ENCODE measurements around the gene PRND. TPM values are rescaled to one million over a fixed set of nuclear protein-coding genes. Genes with fewer than 3 reads are reported as not detected.
A peak's percentile ranks its signal among the peaks of the same experiment; 100 is the strongest.

Gene PRND
- total RNA-seq, 5 donors from 2014 or later (not counting 1 experiment from before 2014, with no cell fraction given): not detected

- ChIA-PET CTCF (no interaction called here), POLR2A (interaction anchor here (0.7 to 1.0 kb wide), 2 partner anchors 10 to 15 kb away, joined by 3 to 4 read pairs; no protein-coding TSS in a partner anchor)
- DNase-seq (no peak), ATAC-seq (replicated peaks in 1 of 4) (no peak)
- no peak overlapping the region for H3K4me3 Mint-ChIP-seq
- H3K27ac Mint-ChIP-seq: no peak overlapping the region
- H3K4me3 ChIP-seq (ENCODE audit: control insufficient read depth in 1 of 2, extremely low read depth in 1 of 2, low read length in 1 of 2): no peak overlapping the region
- H3K4me1 ChIP-seq (ENCODE audit: control insufficient read depth in 1 of 2, extremely low read depth in 1 of 2, insufficient read depth in 2 of 2, low read length in 2 of 2): peaks cover 3 to 37% of the 10 kb centered on the region in 2 experiments
- H3K27me3 ChIP-seq (replicated peaks in 1 of 2; ENCODE audit: control insufficient read depth in 2 of 2, extremely low read depth in 1 of 2, insufficient read depth in 2 of 2, low read length in 1 of 2): no peaks in the 10 kb centered on the region
- H3K27me3 Mint-ChIP-seq: no peaks in the 10 kb centered on the region
- H3K36me3 Mint-ChIP-seq: no peaks in the 10 kb centered on the region
- no peaks in the 10 kb centered on the region for H3K9me3 Mint-ChIP-seq
- H3K27ac ChIP-seq (ENCODE audit: low read length): no peak overlapping the region
- 93% methylated on average over 4 of the region's 5 CpGs for WGBS (ENCODE audit: insufficient coverage)
- no peaks in the 10 kb centered on the region for H3K9me3 ChIP-seq
- H3K4me1 Mint-ChIP-seq: peaks cover 32 to 38% (median 36%) of the 10 kb centered on the region in 3 donors
- H3K36me3 ChIP-seq (ENCODE audit: control insufficient read depth in 2 of 2, extremely low read depth in 1 of 2, insufficient read depth in 1 of 2, low read length in 1 of 2): no peaks in the 10 kb centered on the region
Measured at GRCh38 chr20:4681991-4682401, 39.7 kb upstream of the PRND start.

- no peak for ATAC-seq (replicated peaks in 1 of 4)
- Mint-ChIP-seq H3K36me3 (no peaks in the 10 kb centered on the region), H3K27ac (peak overlapping the region in 1 of 2 donors; percentile 97), H3K27me3 (no peaks in the 10 kb centered on the region), H3K4me1 (peaks cover 36 to 42% (median 42%) of the 10 kb centered on the region in 3 donors), H3K4me3 (no peak overlapping the region), H3K9me3 (no peaks in the 10 kb centered on the region)
- 100% methylated on average over 2 of the region's 6 CpGs for WGBS (ENCODE audit: insufficient coverage)
- Histone ChIP-seq H3K9me3 (no peaks in the 10 kb centered on the region), H3K4me1 (ENCODE audit: control insufficient read depth in 1 of 2, extremely low read depth in 1 of 2, insufficient read depth in 2 of 2, low read length in 2 of 2) (peaks cover 3 to 43% of the 10 kb centered on the region in 2 experiments), H3K36me3 (ENCODE audit: control insufficient read depth in 2 of 2, extremely low read depth in 1 of 2, insufficient read depth in 1 of 2, low read length in 1 of 2) (no peaks in the 10 kb centered on the region), H3K4me3 (ENCODE audit: control insufficient read depth in 1 of 2, extremely low read depth in 1 of 2, low read length in 1 of 2) (no peak overlapping the region), H3K27ac (ENCODE audit: low read length) (peak overlapping the region; percentile 73), H3K27me3 (replicated peaks in 1 of 2; ENCODE audit: control insufficient read depth in 2 of 2, extremely low read depth in 1 of 2, insufficient read depth in 2 of 2, low read length in 1 of 2) (no peaks in the 10 kb centered on the region)
- no peak for DNase-seq
- ChIA-PET POLR2A (interaction anchor here in 1 of 2 donors (1.0 kb wide), 1 partner anchor 9 kb away, joined by 3 read pairs; no protein-coding TSS in a partner anchor), CTCF (no interaction called here)
Measured at GRCh38 chr20:4682682-4683081, 39.0 kb upstream of the PRND start.

- Mint-ChIP-seq H3K4me3 (no peak overlapping the region), H3K27ac (peak overlapping the region; percentile 63 to 97), H3K9me3 (no peaks in the 10 kb centered on the region), H3K36me3 (no peaks in the 10 kb centered on the region), H3K27me3 (no peaks in the 10 kb centered on the region), H3K4me1 (peaks cover 41 to 46% (median 45%) of the 10 kb centered on the region in 3 donors)
- ATAC-seq (replicated peaks in 1 of 4) (no peak), DNase-seq (no peak)
- H3K4me3 ChIP-seq (ENCODE audit: control insufficient read depth in 1 of 2, extremely low read depth in 1 of 2, low read length in 1 of 2): no peak overlapping the region
- POLR2A ChIA-PET: interaction anchor here in 1 of 2 donors (0.5 kb wide), 1 partner anchor 21 kb away, joined by 5 read pairs; no protein-coding TSS in a partner anchor
- no peaks in the 10 kb centered on the region for H3K9me3 ChIP-seq
- H3K4me1 ChIP-seq (ENCODE audit: control insufficient read depth in 1 of 2, extremely low read depth in 1 of 2, insufficient read depth in 2 of 2, low read length in 2 of 2): peaks cover 3 to 43% of the 10 kb centered on the region in 2 experiments
- peak overlapping the region; percentile 73 for H3K27ac ChIP-seq (ENCODE audit: low read length)
- H3K27me3 ChIP-seq (replicated peaks in 1 of 2; ENCODE audit: control insufficient read depth in 2 of 2, extremely low read depth in 1 of 2, insufficient read depth in 2 of 2, low read length in 1 of 2): no peaks in the 10 kb centered on the region
- H3K36me3 ChIP-seq (ENCODE audit: control insufficient read depth in 2 of 2, extremely low read depth in 1 of 2, insufficient read depth in 1 of 2, low read length in 1 of 2): no peaks in the 10 kb centered on the region
- no CpG with 5 or more reads among the region's 2 CpGs for WGBS (ENCODE audit: insufficient coverage)
- CTCF ChIA-PET: interaction anchor here in 1 of 2 donors (0.6 to 1.0 kb wide), 2 partner anchors 10 to 298 kb away, joined by 4 to 5 read pairs; no protein-coding TSS in a partner anchor
Measured at GRCh38 chr20:4683261-4683660, 38.4 kb upstream of the PRND start.

GRCh38 chr20:4684837-4685413 is 36.8 kb upstream of the PRND start:
- peaks cover 54 to 62% (median 59%) of the 10 kb centered on the region in 3 donors for H3K4me1 Mint-ChIP-seq
- no peaks in the 10 kb centered on the region for H3K27me3 Mint-ChIP-seq
- peaks cover 6 to 43% of the 10 kb centered on the region in 2 experiments for H3K4me1 ChIP-seq (ENCODE audit: control insufficient read depth in 1 of 2, extremely low read depth in 1 of 2, insufficient read depth in 2 of 2, low read length in 2 of 2)
- H3K27ac Mint-ChIP-seq: peak overlapping the region; percentile 97
- WGBS (ENCODE audit: insufficient coverage): 96% methylated on average over 3 of the region's 6 CpGs
- no peaks in the 10 kb centered on the region for H3K27me3 ChIP-seq (replicated peaks in 1 of 2; ENCODE audit: control insufficient read depth in 2 of 2, extremely low read depth in 1 of 2, insufficient read depth in 2 of 2, low read length in 1 of 2)
- H3K36me3 Mint-ChIP-seq: no peaks in the 10 kb centered on the region
- H3K36me3 ChIP-seq (ENCODE audit: control insufficient read depth in 2 of 2, extremely low read depth in 1 of 2, insufficient read depth in 1 of 2, low read length in 1 of 2): no peaks in the 10 kb centered on the region
- H3K4me3 Mint-ChIP-seq: peak overlapping the region; percentile 34 to 86 (median 81)
- ATAC-seq (replicated peaks in 1 of 4) (no peak), DNase-seq (no peak)
- POLR2A ChIA-PET: no interaction called here
- peak overlapping the region; percentile 78 for H3K27ac ChIP-seq (ENCODE audit: low read length)
- no peaks in the 10 kb centered on the region for H3K9me3 Mint-ChIP-seq
- H3K4me3 ChIP-seq (ENCODE audit: control insufficient read depth in 1 of 2, extremely low read depth in 1 of 2, low read length in 1 of 2): no peak overlapping the region
- CTCF ChIA-PET: interaction anchor here (0.6 to 1.0 kb wide), 5 partner anchors 14 to 581 kb away, joined by 3 to 8 read pairs (median 4); no protein-coding TSS in a partner anchor
- H3K9me3 ChIP-seq: no peaks in the 10 kb centered on the region

GRCh38 chr20:4685923-4686221 is 35.8 kb upstream of the PRND start:
- H3K4me3 ChIP-seq (ENCODE audit: control insufficient read depth in 1 of 2, extremely low read depth in 1 of 2, low read length in 1 of 2): peak overlapping the region; percentile 52 to 55
- 0% methylated on average over 7 of the region's 8 CpGs for WGBS (ENCODE audit: insufficient coverage)
- H3K9me3 ChIP-seq: no peaks in the 10 kb centered on the region
- H3K36me3 ChIP-seq (ENCODE audit: control insufficient read depth in 2 of 2, extremely low read depth in 1 of 2, insufficient read depth in 1 of 2, low read length in 1 of 2): no peaks in the 10 kb centered on the region
- ChIA-PET POLR2A (interaction anchor here in 1 of 2 donors (0.6 kb wide), 1 partner anchor 41 kb away, joined by 3 read pairs; no protein-coding TSS in a partner anchor), CTCF (no interaction called here)
- no peak for ATAC-seq (replicated peaks in 1 of 4)
- peak overlapping the region; percentile 78 for H3K27ac ChIP-seq (ENCODE audit: low read length)
- peaks cover 60 to 70% (median 67%) of the 10 kb centered on the region in 3 donors for H3K4me1 Mint-ChIP-seq
- H3K27ac Mint-ChIP-seq: peak overlapping the region; percentile 97
- H3K27me3 Mint-ChIP-seq: no peaks in the 10 kb centered on the region
- H3K36me3 Mint-ChIP-seq: peaks cover under 1% of the 10 kb centered on the region
- H3K4me3 Mint-ChIP-seq: peak overlapping the region; percentile 81 to 86 (median 85)
- H3K4me1 ChIP-seq (ENCODE audit: control insufficient read depth in 1 of 2, extremely low read depth in 1 of 2, insufficient read depth in 2 of 2, low read length in 2 of 2): peaks cover 6 to 43% of the 10 kb centered on the region in 2 experiments
- DNase-seq: no peak
- no peaks in the 10 kb centered on the region for H3K9me3 Mint-ChIP-seq
- no peaks in the 10 kb centered on the region for H3K27me3 ChIP-seq (replicated peaks in 1 of 2; ENCODE audit: control insufficient read depth in 2 of 2, extremely low read depth in 1 of 2, insufficient read depth in 2 of 2, low read length in 1 of 2)

- peaks cover 64 to 84% (median 78%) of the 10 kb centered on the region in 3 donors for H3K4me1 Mint-ChIP-seq
- no peaks in the 10 kb centered on the region for H3K27me3 ChIP-seq (replicated peaks in 1 of 2; ENCODE audit: control insufficient read depth in 2 of 2, extremely low read depth in 1 of 2, insufficient read depth in 2 of 2, low read length in 1 of 2)
- H3K9me3 Mint-ChIP-seq: no peaks in the 10 kb centered on the region
Measured at GRCh38 chr20:4688305-4688704, 33.4 kb upstream of the PRND start.

More at GRCh38 chr20:4688305-4688704, 33.4 kb upstream of the PRND start:
- no peaks in the 10 kb centered on the region for H3K36me3 ChIP-seq (ENCODE audit: control insufficient read depth in 2 of 2, extremely low read depth in 1 of 2, insufficient read depth in 1 of 2, low read length in 1 of 2)
- WGBS (ENCODE audit: insufficient coverage): no CpG with 5 or more reads among the region's 2 CpGs
- ATAC-seq (replicated peaks in 1 of 4): no peak
- H3K4me3 Mint-ChIP-seq: peak overlapping the region; percentile 17 to 74 (median 39)
- peaks cover 6 to 34% of the 10 kb centered on the region in 2 experiments for H3K4me1 ChIP-seq (ENCODE audit: control insufficient read depth in 1 of 2, extremely low read depth in 1 of 2, insufficient read depth in 2 of 2, low read length in 2 of 2)
- DNase-seq: no peak
- H3K36me3 Mint-ChIP-seq: peaks cover 21% of the 10 kb centered on the region
- ChIA-PET POLR2A (interaction anchor here in 1 of 2 donors (0.6 to 0.8 kb wide), 3 partner anchors 10 to 697 kb away, joined by 3 read pairs; no protein-coding TSS in a partner anchor), CTCF (no interaction called here)
- H3K27ac ChIP-seq (ENCODE audit: low read length): no peak overlapping the region
- no peaks in the 10 kb centered on the region for H3K27me3 Mint-ChIP-seq
- no peaks in the 10 kb centered on the region for H3K9me3 ChIP-seq
- H3K27ac Mint-ChIP-seq: peak overlapping the region; percentile 38 to 77
- no peak overlapping the region for H3K4me3 ChIP-seq (ENCODE audit: control insufficient read depth in 1 of 2, extremely low read depth in 1 of 2, low read length in 1 of 2)
